ENCODE measurements around the gene CETP.

CETP gene

GRCh38 chr16:56950455-56950854 lies 11.3 kb upstream of the CETP start:
- Histone ChIP-seq H4K20me1 (ENCODE audit: insufficient read depth) (no peaks in the 10 kb centered on the region), H3K4me1 (ENCODE audit: low read depth, poor library complexity, severe bottlenecking) (peaks cover 58% of the 10 kb centered on the region), H3K36me3 (ENCODE audit: insufficient read depth) (no peaks in the 10 kb centered on the region), H3K79me2 (ENCODE audit: insufficient read depth, low read depth) (no peaks in the 10 kb centered on the region), H3K9ac (no peak overlapping the region), H3K27ac (no peak overlapping the region; the same call in 1 of the 2 replicates), H2AFZ (ENCODE audit: low read depth) (no peak overlapping the region), H3K27me3 (ENCODE audit: insufficient read depth, low read depth) (no peaks in the 10 kb centered on the region), H3K4me3 (IDR thresholded peaks at IDR 0.05; ENCODE audit: insufficient read depth, low read depth, low read length) (no peak overlapping the region), H3K4me2 (no peak overlapping the region)
- no peak for TF ChIP-seq CTCF (conservative IDR thresholded peaks at IDR 0.05; ENCODE audit: low read depth, low read length)

DNA sequence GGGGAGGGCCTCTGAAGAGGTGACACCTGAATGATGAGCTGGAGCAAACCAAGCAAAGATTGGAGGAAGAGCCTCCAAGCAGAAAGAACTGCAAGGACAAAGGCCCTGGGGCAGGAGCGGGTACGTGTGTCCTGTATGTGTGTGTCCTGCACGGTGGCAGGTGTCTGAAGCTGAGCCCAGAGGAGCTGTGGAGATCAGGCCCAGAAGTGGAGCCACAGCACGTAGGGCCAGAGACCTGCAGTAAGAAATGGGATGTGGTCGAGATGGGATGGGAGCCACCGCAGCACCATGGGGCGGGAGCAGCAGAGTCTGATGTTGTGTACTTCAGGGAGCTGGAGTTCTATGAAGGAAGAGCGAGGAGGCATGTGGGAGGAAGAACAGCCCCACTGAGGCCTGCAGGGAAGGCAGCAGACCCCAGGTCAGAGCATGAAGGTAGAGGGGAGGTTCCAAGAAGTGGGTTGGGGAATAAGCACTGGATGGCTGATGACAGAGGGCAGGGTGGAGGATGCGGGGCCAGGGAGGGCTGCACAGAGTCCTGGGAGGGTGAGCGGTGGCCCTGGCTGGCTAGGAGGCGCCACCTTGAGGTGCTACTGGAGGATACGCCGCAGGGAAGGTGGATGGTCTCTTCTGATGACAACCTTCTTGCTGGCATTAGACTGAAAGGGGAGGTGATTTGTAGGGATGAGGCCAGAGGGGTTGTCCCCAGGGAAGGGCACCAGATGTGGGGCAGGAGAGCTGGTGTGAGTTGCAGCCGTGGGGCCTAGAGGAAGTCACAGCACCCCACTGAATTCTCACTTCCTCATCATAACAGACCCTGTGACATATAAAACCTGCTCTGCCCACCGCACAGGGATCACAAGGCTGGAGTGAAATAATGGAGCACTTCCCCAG lies 10.6 kb upstream of the CETP start:
- TF ChIP-seq CTCF (conservative IDR thresholded peaks at IDR 0.05; ENCODE audit: low read depth, low read length), result peak; percentile 72
- Histone ChIP-seq H3K9ac (no peak overlapping the region), H2AFZ (ENCODE audit: low read depth) (no peak overlapping the region; the same call in 1 of the 2 replicates), H3K27me3 (ENCODE audit: insufficient read depth, low read depth) (no peaks in the 10 kb centered on the region), H3K27ac (no peak overlapping the region), H3K4me1 (ENCODE audit: low read depth, poor library complexity, severe bottlenecking) (peaks cover 52% of the 10 kb centered on the region), H3K4me2 (peak overlapping the region; percentile 8; the same call in 1 of the 2 replicates), H3K79me2 (ENCODE audit: insufficient read depth, low read depth) (no peaks in the 10 kb centered on the region), H3K4me3 (IDR thresholded peaks at IDR 0.05; ENCODE audit: insufficient read depth, low read depth, low read length) (no peak overlapping the region), H4K20me1 (ENCODE audit: insufficient read depth) (no peaks in the 10 kb centered on the region), H3K36me3 (ENCODE audit: insufficient read depth) (no peaks in the 10 kb centered on the region)

DNA sequence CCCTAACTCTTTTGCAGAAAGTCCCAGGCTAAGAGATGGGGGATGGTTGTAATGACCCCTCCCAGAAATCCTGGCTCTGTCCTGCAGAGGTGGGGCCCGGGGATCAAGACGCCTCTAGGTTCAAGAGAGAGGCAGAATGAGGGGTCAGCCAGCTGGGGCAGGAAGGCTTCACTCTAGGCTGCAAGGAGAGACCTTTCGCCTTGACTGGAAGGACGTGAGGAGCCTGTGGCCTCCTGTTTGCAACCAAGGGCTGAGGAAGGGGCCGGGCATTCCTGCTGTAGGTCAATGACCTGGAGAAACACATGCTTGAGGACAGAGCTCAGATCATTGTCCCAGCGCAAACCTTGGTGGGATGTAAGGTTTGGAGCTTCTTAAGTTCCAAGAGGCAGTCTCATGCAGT lies 8.7 kb upstream of the CETP start:
- Histone ChIP-seq H3K4me3 (IDR thresholded peaks at IDR 0.05; ENCODE audit: insufficient read depth, low read depth, low read length) (no peak overlapping the region), H3K27ac (no peak overlapping the region), H3K27me3 (ENCODE audit: insufficient read depth, low read depth) (no peaks in the 10 kb centered on the region), H4K20me1 (ENCODE audit: insufficient read depth) (no peaks in the 10 kb centered on the region), H3K4me2 (no peak overlapping the region), H3K79me2 (ENCODE audit: insufficient read depth, low read depth) (no peaks in the 10 kb centered on the region), H3K9ac (no peak overlapping the region), H3K36me3 (ENCODE audit: insufficient read depth) (no peaks in the 10 kb centered on the region), H2AFZ (ENCODE audit: low read depth) (no peak overlapping the region), H3K4me1 (ENCODE audit: low read depth, poor library complexity, severe bottlenecking) (peaks cover 37% of the 10 kb centered on the region)
- TF ChIP-seq CTCF (conservative IDR thresholded peaks at IDR 0.05; ENCODE audit: low read depth, low read length), result no peak

DNA sequence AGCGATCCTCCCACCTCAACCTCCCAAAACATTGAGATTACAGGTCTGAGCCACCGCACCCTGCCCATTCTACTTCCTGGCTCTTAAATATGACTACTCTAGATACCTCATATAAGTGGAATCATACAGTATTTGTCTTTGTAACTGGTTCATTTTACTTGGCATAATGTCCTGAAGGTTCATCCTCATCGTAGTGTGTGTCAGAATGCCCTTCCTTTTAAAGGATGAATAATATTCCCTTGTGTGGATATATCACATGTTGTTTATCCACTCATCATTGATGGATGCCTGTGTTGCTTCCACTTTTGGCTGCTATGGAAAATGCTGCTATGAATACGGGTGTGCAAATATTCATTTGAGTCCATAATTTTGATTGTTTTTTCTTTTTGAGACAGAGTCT lies 5.7 kb upstream of the CETP start:
- TF ChIP-seq CTCF (conservative IDR thresholded peaks at IDR 0.05; ENCODE audit: low read depth, low read length), result no peak
- Histone ChIP-seq H3K4me2 (no peak overlapping the region), H3K4me3 (IDR thresholded peaks at IDR 0.05; ENCODE audit: insufficient read depth, low read depth, low read length) (no peak overlapping the region), H3K79me2 (ENCODE audit: insufficient read depth, low read depth) (no peaks in the 10 kb centered on the region), H3K27ac (no peak overlapping the region), H3K36me3 (ENCODE audit: insufficient read depth) (no peaks in the 10 kb centered on the region), H2AFZ (ENCODE audit: low read depth) (no peak overlapping the region), H4K20me1 (ENCODE audit: insufficient read depth) (no peaks in the 10 kb centered on the region), H3K27me3 (ENCODE audit: insufficient read depth, low read depth) (no peaks in the 10 kb centered on the region), H3K9ac (no peak overlapping the region), H3K4me1 (ENCODE audit: low read depth, poor library complexity, severe bottlenecking) (peaks cover 10% of the 10 kb centered on the region)
